Nephron (organoid): ENCODE results near the gene PTCD1.

Source experiments
- H3K27ac Mint-ChIP-seq, 3 experiments: 2 replicates each; pipeline ENCODE4 v1.8.0; 2020; ENCODE audit warnings: mixed read lengths in 3 of 3, mild to moderate bottlenecking in 2 of 3, moderate library complexity in 1 of 3
- H3K27me3 Mint-ChIP-seq: 2 replicates; pipeline ENCODE4 v1.8.0; 2021; ENCODE audit warnings: low read depth, mild to moderate bottlenecking, moderate library complexity, mixed read lengths
- H3K36me3 Mint-ChIP-seq: 2 replicates; pipeline ENCODE4 v1.8.0; 2020; ENCODE audit warnings: low read depth, mixed read lengths
- H3K4me1 Mint-ChIP-seq: 2 replicates; pipeline ENCODE4 v1.8.0; 2020; ENCODE audit warnings: mixed read lengths
- H3K4me3 Mint-ChIP-seq, 3 experiments: 2 replicates each; pipeline ENCODE4 v1.8.0; 2020; ENCODE audit warnings: mild to moderate bottlenecking in 3 of 3, mixed read lengths in 3 of 3, moderate library complexity in 2 of 3
- H3K9me3 Mint-ChIP-seq: 2 replicates; pipeline ENCODE4 v1.8.0; 2020; ENCODE audit warnings: mixed read lengths
- CTCF ChIP-seq, 3 experiments: fragments of 200-600 bp; sonication (generic); IDR thresholded peaks; one replicate each; pipeline ENCODE4 v1.5.0; 2021; ENCODE audit warnings: antibody characterized with exemption in 3 of 3; ENCODE audit not compliant: unreplicated experiment in 3 of 3

The PTCD1 gene

GRCh38 chr7:99460651-99461050, 22.1 kb upstream of the PTCD1 start:
- H3K27ac Mint-ChIP-seq: no peak overlapping the region
- H3K27me3 Mint-ChIP-seq: no peaks in the 10 kb centered on the region
- H3K4me1 Mint-ChIP-seq: peaks cover 46% of the 10 kb centered on the region
- TF ChIP-seq CTCF (IDR thresholded peaks at IDR 0.05; ENCODE audit: unreplicated experiment in 3 of 3): no peak
- H3K36me3 Mint-ChIP-seq: peaks cover 53% of the 10 kb centered on the region
- peak overlapping the region in 2 of 3 experiments; percentile 11 to 16 for H3K4me3 Mint-ChIP-seq
- no peaks in the 10 kb centered on the region for H3K9me3 Mint-ChIP-seq

- peaks cover 51% of the 10 kb centered on the region for H3K36me3 Mint-ChIP-seq
- no peaks in the 10 kb centered on the region for H3K9me3 Mint-ChIP-seq
- peak; percentile 5 to 31 (median 22) for TF ChIP-seq CTCF (IDR thresholded peaks at IDR 0.05; ENCODE audit: unreplicated experiment in 3 of 3)
- H3K27me3 Mint-ChIP-seq: no peaks in the 10 kb centered on the region
- peak overlapping the region in 1 of 3 experiments; percentile 9 for H3K27ac Mint-ChIP-seq
- H3K4me3 Mint-ChIP-seq: no peak overlapping the region
- H3K4me1 Mint-ChIP-seq: peaks cover 44% of the 10 kb centered on the region
These were observed 20.5 kb upstream of the PTCD1 start for GRCh38 chr7:99459087-99459486.

- no peak for TF ChIP-seq CTCF (IDR thresholded peaks at IDR 0.05; ENCODE audit: unreplicated experiment in 3 of 3)
- peaks cover 39% of the 10 kb centered on the region for H3K4me1 Mint-ChIP-seq
- no peaks in the 10 kb centered on the region for H3K9me3 Mint-ChIP-seq
- no peaks in the 10 kb centered on the region for H3K27me3 Mint-ChIP-seq
- H3K36me3 Mint-ChIP-seq: peaks cover 49% of the 10 kb centered on the region
- no peak overlapping the region for H3K27ac Mint-ChIP-seq
- no peak overlapping the region for H3K4me3 Mint-ChIP-seq
These were observed 19.3 kb upstream of the PTCD1 start for GRCh38 chr7:99457650-99458493.

- no peak for TF ChIP-seq CTCF (IDR thresholded peaks at IDR 0.05; ENCODE audit: unreplicated experiment in 3 of 3)
- peak overlapping the region in 1 of 3 experiments; percentile 47 for H3K4me3 Mint-ChIP-seq
- H3K27me3 Mint-ChIP-seq: no peaks in the 10 kb centered on the region
- peaks cover 39% of the 10 kb centered on the region for H3K4me1 Mint-ChIP-seq
- peaks cover 47% of the 10 kb centered on the region for H3K36me3 Mint-ChIP-seq
- H3K27ac Mint-ChIP-seq: peak overlapping the region; percentile 63 to 74 (median 69)
- no peaks in the 10 kb centered on the region for H3K9me3 Mint-ChIP-seq
These were observed 18.6 kb upstream of the PTCD1 start for GRCh38 chr7:99457050-99457649.

- Mint-ChIP-seq H3K27me3 (no peaks in the 10 kb centered on the region), H3K36me3 (peaks cover 47% of the 10 kb centered on the region), H3K9me3 (no peaks in the 10 kb centered on the region), H3K4me1 (peaks cover 39% of the 10 kb centered on the region), H3K27ac (peak overlapping the region in 1 of 3 experiments; percentile 35), H3K4me3 (no peak overlapping the region)
- no peak for TF ChIP-seq CTCF (IDR thresholded peaks at IDR 0.05; ENCODE audit: unreplicated experiment in 3 of 3)
These were observed 17.7 kb upstream of the PTCD1 start for GRCh38 chr7:99456288-99456687.
